HG03460 (cell line): ENCODE data around the gene BIN1.

Source experiments
- ATAC-seq: cut with Tn5 transposase; IDR thresholded peaks from one replicate; pipeline ENCODE4 v1.9.1; 2021; ENCODE audit not compliant: unreplicated experiment

Gene BIN1, protein sequence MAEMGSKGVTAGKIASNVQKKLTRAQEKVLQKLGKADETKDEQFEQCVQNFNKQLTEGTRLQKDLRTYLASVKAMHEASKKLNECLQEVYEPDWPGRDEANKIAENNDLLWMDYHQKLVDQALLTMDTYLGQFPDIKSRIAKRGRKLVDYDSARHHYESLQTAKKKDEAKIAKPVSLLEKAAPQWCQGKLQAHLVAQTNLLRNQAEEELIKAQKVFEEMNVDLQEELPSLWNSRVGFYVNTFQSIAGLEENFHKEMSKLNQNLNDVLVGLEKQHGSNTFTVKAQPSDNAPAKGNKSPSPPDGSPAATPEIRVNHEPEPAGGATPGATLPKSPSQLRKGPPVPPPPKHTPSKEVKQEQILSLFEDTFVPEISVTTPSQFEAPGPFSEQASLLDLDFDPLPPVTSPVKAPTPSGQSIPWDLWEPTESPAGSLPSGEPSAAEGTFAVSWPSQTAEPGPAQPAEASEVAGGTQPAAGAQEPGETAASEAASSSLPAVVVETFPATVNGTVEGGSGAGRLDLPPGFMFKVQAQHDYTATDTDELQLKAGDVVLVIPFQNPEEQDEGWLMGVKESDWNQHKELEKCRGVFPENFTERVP

DNA sequence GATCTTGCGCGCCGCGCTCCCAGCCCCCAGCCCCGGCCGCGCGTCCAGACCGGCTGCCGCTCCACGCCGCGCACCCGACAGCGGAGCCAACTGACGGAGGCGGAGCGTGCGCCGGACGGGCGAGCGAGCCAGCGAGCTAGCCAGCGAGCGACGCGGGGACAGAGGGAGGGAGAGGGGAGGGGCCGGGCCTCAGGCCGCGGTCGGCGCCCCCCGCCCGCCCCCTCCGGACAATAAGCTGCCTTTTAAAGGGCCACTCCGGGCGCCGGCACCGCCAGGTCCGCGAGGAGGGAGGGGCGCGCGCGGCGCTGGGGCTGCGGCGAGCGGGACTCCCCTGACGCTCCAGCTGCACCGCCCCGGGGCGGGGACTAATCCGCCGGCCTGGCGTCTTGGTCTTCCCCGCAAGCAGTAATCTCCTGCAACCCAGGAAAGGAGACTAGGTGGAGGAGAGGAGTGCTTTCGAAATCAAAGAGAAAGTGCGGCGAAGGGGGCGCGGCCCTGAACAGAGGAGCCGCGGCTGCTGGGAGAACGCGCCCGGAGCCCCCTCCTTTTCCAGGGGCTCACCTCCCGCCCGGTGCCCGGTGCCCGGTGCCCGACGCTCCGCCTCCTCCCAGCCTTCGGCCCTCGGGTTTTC is at the start of gene BIN1:
TSS of gene BIN1 (minus strand) at position 164 of the 631 bp plus-strand sequence. CDS start 211 bp downstream, outside the sequence.
- ATAC-seq = peak; percentile 88

DNA sequence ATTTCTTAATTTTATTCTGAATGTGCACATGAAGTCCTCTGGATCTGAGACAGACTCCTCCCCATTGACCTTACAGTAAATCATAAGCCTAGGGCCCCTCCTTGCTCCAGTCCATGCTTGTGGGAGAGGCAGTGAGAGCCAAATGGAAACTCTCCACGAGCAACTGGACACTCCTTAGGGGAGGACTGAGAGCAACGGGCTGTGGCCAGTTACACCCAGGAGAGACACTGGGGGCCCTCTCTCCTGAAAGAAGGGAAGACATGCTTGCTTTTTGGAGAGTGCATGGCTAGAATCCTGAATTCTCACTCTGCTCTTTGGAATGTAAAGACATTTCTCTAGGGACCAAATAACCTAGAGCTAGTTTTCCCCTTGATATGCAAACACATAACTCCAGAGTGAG is 49.0 kb upstream of the BIN1 start:
- ATAC-seq = no peak

DNA sequence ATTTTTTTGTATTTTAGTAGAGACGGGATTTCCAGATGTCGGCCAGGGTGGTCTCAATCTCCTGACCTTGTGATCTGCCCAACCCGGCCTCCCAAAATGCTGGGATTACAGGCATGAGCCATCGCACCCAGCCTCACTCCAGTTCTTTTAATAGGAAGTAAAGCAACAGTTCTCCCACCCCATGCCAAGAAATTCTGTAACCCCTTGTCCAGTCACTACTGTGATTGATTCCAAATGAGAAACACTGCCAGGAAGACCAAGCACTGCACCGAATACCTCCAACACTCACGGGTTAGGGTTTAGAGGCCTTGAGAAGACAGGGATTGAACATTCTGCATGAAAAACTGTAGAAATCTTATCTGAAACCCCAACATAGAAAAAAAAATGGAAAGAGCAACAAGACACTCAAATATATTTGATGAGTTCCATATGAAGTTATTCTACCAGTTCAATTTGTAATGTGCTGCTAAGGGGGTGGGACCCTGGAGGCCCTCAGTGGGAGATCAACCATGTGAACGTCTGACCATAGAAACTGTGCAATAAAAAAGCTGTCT is 48.2 kb upstream of the BIN1 start:
- ATAC-seq = no peak

DNA sequence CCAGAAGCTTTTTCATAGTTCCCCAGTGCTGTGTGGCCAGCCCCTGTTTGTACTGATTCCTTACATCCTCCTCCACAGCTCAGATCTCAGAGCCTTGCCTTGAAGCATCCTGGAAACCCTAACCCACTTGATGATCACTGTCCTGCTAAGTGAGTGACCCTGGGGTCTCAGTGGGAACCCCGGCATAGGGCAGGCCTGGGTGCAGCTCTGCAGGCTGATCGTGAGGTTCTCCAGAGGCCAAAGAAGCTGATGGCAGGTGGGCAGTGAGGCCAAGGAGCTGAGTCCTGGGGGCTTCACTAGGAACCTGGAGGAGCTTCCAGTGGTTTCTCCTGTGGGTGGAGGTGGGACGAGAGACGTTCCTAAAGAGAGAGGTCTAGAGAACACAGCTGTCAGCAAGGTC is 47.4 kb upstream of the BIN1 start:
- no peak for ATAC-seq

DNA sequence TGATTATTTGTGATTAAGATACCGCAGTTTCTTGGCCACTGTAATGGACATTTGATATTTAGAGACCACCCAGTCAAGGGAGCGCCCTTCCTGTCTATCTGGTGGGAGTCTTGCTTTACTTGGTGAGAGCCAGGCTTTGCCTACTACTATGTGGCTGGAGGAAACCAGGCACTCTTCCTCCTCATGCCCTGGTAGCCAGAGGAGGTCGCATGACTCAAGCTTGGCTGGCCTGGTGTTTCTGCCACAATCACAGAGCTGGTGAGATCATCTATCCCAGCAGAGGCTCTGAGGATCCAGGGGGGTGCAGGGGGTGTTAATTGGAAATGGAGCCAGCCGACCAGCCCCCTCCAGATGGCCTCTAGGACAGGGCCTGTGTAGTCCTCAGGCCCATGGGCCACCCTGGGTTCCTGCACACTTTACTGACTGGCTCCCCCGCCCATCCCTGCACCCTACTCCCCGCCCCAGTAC is 46.8 kb upstream of the BIN1 start:
- no peak for ATAC-seq

DNA sequence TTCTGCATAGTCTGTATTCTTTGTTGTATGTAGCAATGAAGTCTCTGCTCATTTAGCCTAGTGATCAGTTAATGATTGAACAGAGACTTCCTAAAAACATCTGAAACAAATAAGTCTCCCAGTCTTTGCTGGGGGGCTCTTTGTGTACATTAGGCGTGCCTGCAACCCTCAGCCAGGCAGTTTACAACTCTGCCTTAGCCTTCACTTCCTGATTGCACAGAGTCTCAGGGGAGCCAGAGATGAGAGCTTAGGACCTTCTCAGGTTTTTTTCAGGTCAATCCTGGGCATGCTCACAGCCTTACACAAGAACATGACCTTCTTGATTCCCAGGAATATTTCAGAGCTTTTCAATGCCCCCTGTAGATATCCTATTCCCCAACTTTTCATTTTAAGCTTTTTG is 44.0 kb upstream of the BIN1 start:
- ATAC-seq = no peak

DNA sequence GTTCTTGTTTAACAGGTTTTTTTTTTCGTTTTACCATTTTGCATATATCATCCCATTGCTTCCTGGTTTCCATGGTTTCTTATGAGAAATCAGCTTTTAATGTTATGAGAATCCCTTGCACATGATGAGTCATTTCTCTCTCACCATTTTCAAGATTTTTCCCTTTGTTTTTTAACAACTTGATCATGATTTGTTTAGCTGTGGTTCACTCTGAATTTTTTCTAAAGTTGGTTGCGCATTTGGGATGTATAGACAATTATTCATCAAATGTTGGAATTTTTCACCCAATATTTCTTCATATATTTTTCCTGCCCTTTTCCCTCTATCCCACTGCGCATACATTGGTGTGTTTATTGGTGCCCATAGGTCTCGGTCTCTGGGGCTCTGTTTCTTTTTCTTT is 42.4 kb upstream of the BIN1 start:
- ATAC-seq = no peak

DNA sequence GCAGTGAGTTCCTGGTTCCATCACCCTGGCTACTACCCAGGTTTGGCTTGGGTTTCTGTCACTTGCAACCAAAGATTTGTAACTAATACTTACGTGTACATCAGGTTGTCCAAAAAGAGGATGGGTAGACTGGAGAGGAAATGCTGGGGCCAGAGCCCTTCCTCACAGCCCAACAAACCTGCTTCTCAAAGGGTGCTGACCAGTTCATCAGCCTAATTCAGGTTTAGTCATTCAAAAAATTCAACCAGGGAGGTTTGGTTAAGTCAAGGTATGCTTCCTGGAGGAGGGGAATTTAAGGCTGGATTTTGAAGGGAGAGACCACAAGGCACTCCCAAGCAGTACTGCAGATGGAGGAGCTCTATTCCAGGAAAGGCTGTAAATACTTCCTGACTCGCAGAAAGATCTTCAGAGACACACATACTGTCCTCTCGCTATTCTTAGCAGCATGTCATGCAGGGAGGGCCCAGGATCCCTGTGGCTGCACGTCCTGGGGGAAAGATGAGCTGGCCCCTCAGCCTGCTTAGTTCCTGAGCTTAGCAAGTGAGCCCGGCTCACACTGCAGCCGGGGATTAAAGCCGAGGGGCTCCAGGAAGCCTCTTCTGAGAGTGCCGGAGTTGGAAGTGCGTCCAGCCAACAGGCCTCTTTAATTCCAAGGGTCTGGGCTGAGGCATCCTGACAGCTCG is 40.0 kb upstream of the BIN1 start:
- no peak for ATAC-seq

DNA sequence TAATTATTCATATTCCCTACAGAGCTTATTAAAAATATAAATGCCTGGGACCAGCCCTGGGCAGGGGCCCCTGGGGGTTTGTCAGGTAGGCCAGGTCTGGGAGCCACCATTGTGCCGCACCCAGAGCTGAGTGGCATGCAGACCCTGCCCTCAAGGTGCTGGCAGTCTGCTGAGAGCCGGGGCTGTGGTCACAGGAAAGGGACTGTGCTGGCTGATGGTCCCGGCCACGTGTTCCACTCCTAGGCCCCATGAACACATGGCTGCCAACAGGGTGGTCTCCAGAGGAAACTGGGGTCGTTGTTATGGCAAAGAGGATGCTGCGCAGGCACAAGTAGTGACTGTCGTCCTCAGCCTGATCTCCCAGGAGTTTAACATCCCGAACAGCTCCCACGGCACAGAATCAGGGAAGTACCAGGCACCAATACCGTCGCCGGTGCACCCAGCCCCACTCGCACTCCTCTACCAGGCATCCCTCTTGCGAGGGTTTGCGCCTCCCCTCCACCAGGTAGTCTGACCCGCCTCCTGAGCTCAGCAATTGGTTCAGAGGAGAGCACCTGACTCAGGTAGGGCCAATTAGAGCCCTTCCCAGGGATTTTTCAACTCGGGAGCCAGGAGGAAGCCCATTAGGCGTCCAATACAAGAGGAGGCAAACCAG is 39.2 kb upstream of the BIN1 start:
- no peak for ATAC-seq

DNA sequence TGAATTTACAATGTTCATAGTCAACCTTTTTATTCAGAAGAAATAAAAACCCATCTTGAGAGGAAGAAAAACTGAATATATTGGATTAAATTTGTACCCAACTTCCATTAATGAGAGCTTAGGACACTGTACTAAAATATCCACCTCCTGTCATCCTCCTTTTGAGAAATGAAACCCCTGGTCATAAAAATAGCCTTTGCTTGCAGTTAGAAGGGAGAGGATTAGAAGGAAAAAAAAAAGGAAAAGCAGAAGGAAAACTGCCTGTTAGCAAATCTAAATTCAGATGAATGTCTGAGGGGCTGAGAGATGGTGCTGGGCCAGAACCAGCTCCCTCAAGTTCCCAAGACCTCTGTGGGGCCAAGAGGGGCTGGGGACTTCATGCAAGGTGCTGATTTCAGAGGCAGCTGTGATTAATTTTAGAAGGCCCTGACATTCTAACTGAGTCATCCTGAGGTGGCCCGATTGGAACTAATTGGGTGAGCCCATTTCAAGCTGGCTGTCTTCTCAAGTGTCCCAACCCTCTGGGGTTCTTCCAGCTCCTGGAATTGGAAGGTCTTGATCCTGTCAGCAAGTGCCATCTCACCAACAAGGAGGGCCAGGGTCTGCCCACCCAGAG is 38.4 kb upstream of the BIN1 start:
- ATAC-seq = no peak

DNA sequence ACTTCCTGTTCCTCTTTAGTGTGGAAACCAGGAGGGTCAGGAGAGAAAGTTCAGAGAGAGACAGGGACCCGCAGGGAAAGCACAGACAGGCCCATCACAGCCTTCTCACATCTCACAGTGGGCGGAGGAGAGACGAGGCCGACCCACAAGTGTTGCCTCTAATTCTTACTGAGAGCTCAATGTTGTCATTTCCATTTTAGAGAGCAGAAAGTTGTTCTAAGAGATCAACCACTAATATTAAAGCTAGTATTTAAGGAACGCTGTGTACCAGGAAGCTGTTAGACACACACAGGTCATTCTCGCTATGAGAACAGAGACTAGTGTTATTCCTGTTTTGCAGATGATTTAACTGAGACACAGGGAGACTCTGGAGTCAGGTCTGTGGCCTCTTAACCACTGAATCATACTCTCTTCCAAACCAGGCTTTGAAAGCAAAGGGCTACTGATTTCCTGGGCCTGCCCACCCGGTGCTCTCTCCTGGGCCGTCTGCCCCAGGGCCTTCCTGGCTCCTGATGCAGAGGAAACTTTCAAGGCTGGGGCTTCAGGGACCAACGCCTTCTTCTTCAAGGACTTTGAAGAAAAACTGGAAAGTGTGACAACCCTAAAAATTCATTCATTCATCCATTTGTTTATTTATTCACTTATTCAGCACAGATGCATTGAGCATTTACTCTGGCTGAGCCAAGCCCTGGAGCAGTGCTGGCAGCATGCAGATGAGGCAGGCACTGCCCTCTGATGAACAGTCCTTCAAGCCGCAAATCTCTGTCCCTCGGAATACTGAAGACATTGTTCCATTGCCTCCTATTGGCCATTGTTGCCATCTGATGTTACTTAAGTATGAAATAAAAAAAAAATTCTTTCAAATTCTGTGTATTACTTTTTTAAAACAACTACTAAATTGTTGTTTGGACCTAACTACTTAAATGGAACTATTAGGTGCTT is 37.2 kb upstream of the BIN1 start:
- ATAC-seq = no peak

DNA sequence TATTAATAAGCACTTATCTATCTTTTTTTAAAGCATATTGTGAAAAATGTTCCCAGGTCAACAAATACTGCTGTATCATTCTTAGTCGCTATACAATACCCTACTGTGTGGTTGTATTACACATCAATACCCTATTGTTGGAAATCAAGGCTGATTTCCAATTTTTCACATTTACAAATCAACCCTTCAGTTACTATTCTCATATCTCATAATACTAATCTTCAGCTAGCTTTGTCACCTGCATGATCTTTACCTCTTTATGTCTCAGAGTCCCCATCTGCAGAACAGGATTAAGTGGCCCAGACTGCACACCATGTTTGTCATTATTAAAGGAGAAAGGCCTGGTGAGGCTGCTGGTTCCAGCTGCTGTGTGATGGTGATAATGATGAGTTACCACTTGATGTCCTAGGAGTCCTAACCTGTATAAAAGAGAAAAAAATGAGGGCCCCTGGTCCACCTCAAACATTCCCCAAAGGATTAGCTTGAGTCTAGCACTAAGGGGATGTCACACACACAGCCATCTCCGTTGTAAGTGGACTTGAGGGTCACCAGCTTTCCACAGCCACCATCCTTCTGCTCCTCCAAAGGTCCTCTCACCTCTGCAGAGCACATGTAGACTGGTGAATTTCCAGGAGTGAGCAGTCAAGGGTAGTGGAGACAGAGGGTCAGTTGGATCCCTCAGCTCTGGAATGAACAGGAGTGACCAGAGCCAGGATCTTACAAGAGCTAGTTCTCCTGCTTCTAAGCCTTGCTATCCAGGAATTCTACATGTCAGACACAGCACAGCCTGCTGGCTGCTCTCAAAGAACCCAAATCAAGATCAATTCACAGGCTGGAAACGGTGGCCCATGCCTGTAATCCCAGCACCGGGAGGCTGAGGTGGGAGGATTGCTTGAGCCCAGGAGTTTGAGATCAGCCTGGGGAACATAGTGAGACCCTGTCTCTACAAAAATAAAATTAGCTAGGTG is 36.0 kb upstream of the BIN1 start:
- ATAC-seq = no peak

DNA sequence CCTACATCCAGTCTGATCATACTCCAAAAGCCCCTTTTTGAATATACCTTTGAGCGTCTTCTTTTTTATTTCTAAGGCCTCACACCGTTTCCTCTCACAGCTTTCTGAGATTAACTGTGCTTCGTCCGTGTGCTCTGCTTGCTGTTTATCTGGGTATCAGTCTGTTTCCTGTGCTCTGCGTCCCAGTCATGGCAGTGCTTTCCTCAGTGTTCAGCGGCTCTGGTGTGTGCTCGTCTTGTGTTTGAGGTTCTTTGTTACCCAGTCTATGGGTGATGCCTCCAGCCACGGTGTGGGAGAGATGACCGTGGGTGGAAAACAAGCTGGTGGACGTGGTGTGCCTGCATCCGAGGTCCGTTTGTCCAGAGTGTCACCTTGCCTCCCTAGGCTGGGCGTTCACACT is 33.6 kb upstream of the BIN1 start:
- ATAC-seq = no peak

DNA sequence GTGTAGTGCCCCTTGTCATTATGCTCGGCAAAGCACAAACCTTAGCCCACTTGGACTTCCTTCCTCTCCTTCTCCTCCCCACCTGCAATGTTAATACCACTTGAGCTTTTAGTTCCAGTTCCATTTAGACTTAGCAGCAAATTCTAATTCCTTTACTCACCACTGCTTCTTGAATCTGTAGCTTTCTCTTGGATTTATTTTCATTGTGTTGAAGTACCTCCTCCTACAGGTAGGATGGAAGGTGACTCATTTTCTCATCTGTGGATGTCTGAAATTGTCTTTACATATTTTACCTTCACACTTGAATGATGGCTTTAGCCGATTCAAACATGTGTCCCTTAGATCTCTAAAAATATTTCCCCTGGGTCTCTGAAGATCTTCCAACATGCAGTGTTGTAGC is 32.8 kb upstream of the BIN1 start:
- ATAC-seq = no peak

DNA sequence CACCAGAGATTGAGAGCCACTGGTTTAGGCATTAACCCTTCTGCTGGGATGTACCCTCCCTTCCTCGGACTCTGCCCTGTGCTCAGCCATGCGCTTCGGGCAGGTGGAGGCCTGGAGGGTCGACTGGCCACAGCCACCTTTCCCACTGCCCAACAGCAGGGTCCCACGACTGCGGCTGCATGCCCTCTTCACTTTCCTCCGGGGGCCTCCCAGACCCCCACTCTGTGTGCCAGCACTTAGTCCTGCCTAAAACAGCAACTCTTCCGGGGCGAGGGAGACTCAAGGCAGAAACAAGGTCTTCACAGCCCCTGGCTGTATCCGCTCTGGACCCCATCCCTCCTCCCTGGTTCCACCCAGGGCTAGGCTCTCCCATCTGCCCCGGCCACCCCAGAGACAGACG is 31.3 kb upstream of the BIN1 start:
- no peak for ATAC-seq

DNA sequence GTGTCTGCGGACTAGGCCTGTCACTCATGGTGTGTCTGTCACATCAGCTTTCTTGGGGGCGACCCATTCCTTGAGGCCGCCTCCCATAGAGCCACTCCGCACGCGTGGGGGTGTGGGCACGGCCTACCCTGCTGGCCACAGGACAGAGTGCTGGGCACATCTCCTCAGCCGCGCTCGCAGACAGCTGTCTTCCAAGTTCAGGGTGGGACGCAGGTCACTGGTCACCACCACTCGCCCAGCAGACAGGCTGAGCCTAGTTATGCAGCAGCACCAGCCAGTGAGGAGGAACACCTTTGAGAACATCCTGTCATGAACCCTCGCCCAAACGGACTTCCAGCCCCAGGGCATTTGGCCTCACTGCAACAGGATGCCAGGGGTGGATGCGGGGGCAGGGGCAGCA is 30.8 kb upstream of the BIN1 start:
- ATAC-seq = no peak

DNA sequence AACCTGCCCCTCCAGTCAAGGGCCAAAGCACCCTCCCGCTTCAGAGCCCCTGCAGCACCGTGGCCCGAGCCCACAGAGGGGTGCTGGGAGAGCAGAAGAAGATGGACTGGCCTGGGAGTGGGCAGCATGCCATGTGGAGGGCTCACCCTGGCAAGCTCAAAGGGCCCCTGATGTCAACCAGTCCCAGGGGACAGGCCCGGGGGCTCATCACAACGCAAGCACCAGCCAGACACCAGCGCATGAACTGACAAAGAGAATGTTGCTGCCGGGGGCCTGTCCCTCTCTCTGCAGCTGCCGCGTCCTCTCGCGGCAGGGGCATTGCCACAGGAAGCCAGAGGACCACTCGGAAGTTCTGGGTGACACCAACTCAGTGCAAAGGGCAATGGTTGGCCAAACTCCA is 30.3 kb upstream of the BIN1 start:
- ATAC-seq = no peak
